Effector memory CD8-positive, alpha-beta T cell (primary cell): ENCODE data around the gene THSD4.
"Not testable (repeated sequence)": the region's sequence is repeated elsewhere in the genome, so short reads cannot be mapped to it uniquely, and the experiment has no call there.

Experiments used
- ATAC-seq: fragments of 150-1000 bp; cut with Tn5 transposase; replicated peaks from 2 replicates; pipeline ENCODE4 v1.10.0; 2021; ENCODE audit warnings: mild to moderate bottlenecking, moderate library complexity
- DNase-seq, 3 experiments: peaks; one replicate each; pipeline ENCODE4 v3.0.0; 2021
- H3K27ac Mint-ChIP-seq, 2 donors: one replicate each; pipeline ENCODE4 v1.8.0; 2022; ENCODE audit warnings: mild to moderate bottlenecking in 2 of 2, mixed read lengths in 2 of 2, moderate library complexity in 2 of 2
- H3K27me3 Mint-ChIP-seq, 2 donors: one replicate each; pipeline ENCODE4 v1.8.0; 2022; ENCODE audit warnings: mixed read lengths in 2 of 2
- H3K36me3 Mint-ChIP-seq: one replicate; pipeline ENCODE4 v1.8.0; 2022; ENCODE audit warnings: mild to moderate bottlenecking, moderate library complexity, mixed read lengths; ENCODE audit not compliant: insufficient read depth
- H3K4me1 Mint-ChIP-seq, 2 donors: one replicate each; pipeline ENCODE4 v1.8.0; 2022; ENCODE audit warnings: low read depth in 2 of 2, mixed read lengths in 2 of 2
- H3K4me3 Mint-ChIP-seq, 2 donors: one replicate each; pipeline ENCODE4 v1.8.0; 2022; ENCODE audit warnings: mild to moderate bottlenecking in 2 of 2, mixed read lengths in 2 of 2, moderate library complexity in 2 of 2
- H3K9me3 Mint-ChIP-seq, 2 donors: one replicate each; pipeline ENCODE4 v1.8.0; 2022; ENCODE audit warnings: mixed read lengths in 2 of 2

THSD4 gene

DNA sequence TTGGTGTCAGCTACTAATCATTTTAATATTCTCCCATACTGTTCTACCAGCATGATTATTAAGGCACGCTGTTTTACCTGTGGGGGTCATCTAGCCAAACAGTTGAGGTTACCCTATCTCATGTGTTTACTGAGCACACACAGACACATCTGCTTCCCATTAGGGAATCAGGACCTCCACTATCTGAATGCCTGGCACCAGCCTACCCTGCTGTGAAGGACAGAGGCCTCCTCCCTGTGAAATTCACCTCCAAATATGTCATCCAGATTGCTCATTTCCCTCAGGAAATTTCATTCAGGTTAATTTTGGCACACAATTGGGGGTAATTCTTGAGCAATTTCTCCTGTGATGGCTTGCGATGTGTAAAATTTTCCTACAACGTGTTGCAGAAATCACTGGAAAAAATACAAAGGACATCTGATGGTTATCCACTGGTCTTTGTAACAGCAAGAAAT lies 539.5 kb downstream of the THSD4 start:
- H3K9me3 Mint-ChIP-seq, result no peaks in the 10 kb centered on the region
- no peak for ATAC-seq
- no peaks in the 10 kb centered on the region for H3K36me3 Mint-ChIP-seq
- H3K4me1 Mint-ChIP-seq, result no peaks in the 10 kb centered on the region
- no peak for DNase-seq
- H3K27me3 Mint-ChIP-seq, result peaks cover 0 to 19% of the 10 kb centered on the region in 2 donors
- no peak overlapping the region for H3K27ac Mint-ChIP-seq
- no peak overlapping the region for H3K4me3 Mint-ChIP-seq

DNA sequence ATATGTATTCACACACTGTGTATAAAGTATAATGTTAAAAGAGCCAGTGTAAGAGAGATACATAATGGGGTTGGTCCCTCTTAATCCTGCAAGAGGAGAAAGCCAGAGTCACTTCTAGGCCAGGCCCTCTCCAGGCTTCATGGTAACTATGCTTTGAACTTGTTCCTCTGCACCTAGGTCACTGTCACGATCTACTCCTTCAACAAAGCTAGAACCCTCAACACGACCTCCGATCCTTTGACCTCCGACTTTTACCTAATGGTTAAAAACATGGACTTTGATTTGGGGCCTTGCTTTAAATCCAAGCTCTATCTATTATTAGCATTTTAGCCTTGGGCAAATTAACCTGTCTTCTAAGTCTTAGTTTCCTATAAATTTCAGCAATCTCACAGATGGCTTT lies 541.2 kb downstream of the THSD4 start:
- peaks cover 4 to 19% of the 10 kb centered on the region in 2 donors for H3K27me3 Mint-ChIP-seq
- DNase-seq, result no peak
- no peaks in the 10 kb centered on the region for H3K36me3 Mint-ChIP-seq
- H3K27ac Mint-ChIP-seq, result no peak overlapping the region
- no peak overlapping the region for H3K4me3 Mint-ChIP-seq
- H3K4me1 Mint-ChIP-seq, result no peaks in the 10 kb centered on the region
- ATAC-seq, result no peak
- H3K9me3 Mint-ChIP-seq, result no peaks in the 10 kb centered on the region

GRCh38 chr15:71657141-71657540 lies 541.9 kb downstream of the THSD4 start:
- Mint-ChIP-seq H3K4me3 (no peak overlapping the region), H3K27me3 (peaks cover 4 to 19% of the 10 kb centered on the region in 2 donors), H3K4me1 (no peaks in the 10 kb centered on the region), H3K27ac (no peak overlapping the region), H3K36me3 (no peaks in the 10 kb centered on the region), H3K9me3 (no peaks in the 10 kb centered on the region)
- DNase-seq (no peak), ATAC-seq (no peak)

GRCh38 chr15:71658036-71658435 lies 542.8 kb downstream of the THSD4 start:
- H3K4me3 Mint-ChIP-seq, result no peak overlapping the region
- H3K27me3 Mint-ChIP-seq, result peaks cover 12 to 19% of the 10 kb centered on the region in 2 donors
- no peaks in the 10 kb centered on the region for H3K36me3 Mint-ChIP-seq
- no peak for ATAC-seq
- no peaks in the 10 kb centered on the region for H3K9me3 Mint-ChIP-seq
- no peaks in the 10 kb centered on the region for H3K4me1 Mint-ChIP-seq
- H3K27ac Mint-ChIP-seq, result no peak overlapping the region
- no peak for DNase-seq

DNA sequence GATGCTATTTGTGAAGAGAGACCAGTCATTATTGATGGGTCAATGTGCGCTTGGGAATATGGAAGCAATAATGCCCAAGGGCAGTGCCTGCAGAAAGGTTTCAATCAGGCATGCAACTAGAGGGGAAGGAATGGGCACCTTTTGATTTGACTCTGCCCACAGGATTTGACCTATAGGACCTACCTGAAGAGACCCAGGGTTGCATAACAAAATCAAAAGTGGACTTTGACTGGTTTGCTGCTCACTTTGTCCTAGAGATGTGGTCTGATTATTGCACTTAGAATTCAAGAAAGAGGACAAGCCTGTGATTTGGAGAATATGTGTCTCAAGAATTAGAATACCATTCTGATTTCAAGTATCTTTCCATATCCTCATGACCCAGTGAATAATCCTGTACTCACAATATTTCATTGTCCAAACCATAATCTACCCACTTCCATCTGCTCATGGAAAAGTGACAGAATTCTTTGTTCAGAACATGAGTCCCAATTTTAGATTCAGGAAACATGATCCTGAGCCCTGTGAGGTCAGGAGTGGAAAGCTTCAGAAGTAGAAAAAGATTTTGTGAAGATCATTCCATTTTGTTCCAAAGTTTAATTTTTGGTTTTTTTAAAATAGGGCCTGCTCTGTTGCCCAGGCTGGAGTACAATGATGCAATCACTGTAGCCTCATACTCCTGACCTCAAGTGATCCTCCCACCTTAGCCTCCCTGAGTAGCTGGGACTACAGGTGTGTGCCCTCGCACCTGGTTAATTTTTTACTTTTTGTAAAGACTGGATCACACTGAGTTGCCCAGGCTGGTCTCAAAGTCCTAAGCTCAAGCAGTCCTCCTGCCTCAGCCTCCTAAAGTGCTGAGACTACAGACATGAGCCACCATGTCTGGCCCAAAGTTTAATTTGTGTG lies 543.8 kb downstream of the THSD4 start:
- ATAC-seq, result no peak
- Mint-ChIP-seq H3K27me3 (peaks cover 12 to 19% of the 10 kb centered on the region in 2 donors), H3K4me3 (no peak overlapping the region), H3K36me3 (no peaks in the 10 kb centered on the region), H3K27ac (no peak overlapping the region), H3K4me1 (no peaks in the 10 kb centered on the region), H3K9me3 (no peaks in the 10 kb centered on the region)
- no peak for DNase-seq

GRCh38 chr15:71659730-71660067 lies 544.4 kb downstream of the THSD4 start:
- Mint-ChIP-seq H3K4me3 (no peak overlapping the region), H3K4me1 (no peaks in the 10 kb centered on the region), H3K36me3 (no peaks in the 10 kb centered on the region), H3K27me3 (peaks cover 16 to 25% of the 10 kb centered on the region in 2 donors), H3K27ac (no peak overlapping the region), H3K9me3 (no peaks in the 10 kb centered on the region)
- DNase-seq, result no peak
- ATAC-seq, result no peak

- DNase-seq, result no peak
- H3K36me3 Mint-ChIP-seq, result no peaks in the 10 kb centered on the region
Measured at GRCh38 chr15:71660501-71660900, 545.2 kb downstream of the THSD4 start.

DNA sequence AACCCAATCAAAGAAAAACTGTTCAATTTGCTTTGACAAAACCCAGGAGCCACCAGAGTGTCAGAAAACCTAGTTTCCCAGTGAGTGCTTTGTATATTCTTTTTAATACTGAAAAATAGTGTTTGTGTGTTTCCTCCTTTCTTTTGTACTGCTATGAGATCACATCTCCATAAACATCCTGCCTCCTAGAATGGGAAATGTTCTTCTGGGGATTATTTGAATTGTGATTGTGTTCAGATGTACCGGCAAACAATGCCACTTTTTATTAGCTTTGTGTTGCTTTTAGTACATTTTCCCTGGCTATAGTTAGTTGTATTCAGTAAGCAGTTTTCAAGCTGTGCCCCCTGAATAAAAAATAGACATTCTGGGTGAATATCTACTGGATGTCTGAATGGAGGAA lies 547.0 kb downstream of the THSD4 start:
- ATAC-seq, result no peak
- Mint-ChIP-seq H3K9me3 (no peaks in the 10 kb centered on the region), H3K36me3 (no peaks in the 10 kb centered on the region), H3K4me1 (no peaks in the 10 kb centered on the region), H3K27me3 (peaks cover 25 to 28% of the 10 kb centered on the region in 2 donors), H3K4me3 (no peak overlapping the region), H3K27ac (no peak overlapping the region)
- no peak for DNase-seq

More at GRCh38 chr15:71660501-71660900, 545.2 kb downstream of the THSD4 start:
- no peak overlapping the region for H3K27ac Mint-ChIP-seq
- no peaks in the 10 kb centered on the region for H3K9me3 Mint-ChIP-seq
- H3K4me1 Mint-ChIP-seq, result no peaks in the 10 kb centered on the region
- ATAC-seq, result no peak
- H3K4me3 Mint-ChIP-seq, result no peak overlapping the region
- peaks cover 24 to 33% of the 10 kb centered on the region in 2 donors for H3K27me3 Mint-ChIP-seq

GRCh38 chr15:71664622-71665021 lies 549.4 kb downstream of the THSD4 start:
- Mint-ChIP-seq H3K27ac (no peak overlapping the region), H3K4me3 (no peak overlapping the region), H3K4me1 (no peaks in the 10 kb centered on the region), H3K36me3 (no peaks in the 10 kb centered on the region), H3K9me3 (no peaks in the 10 kb centered on the region), H3K27me3 (peaks cover 18 to 25% of the 10 kb centered on the region in 2 donors)
- no peak for DNase-seq
- no peak for ATAC-seq

GRCh38 chr15:71666763-71667620 lies 551.7 kb downstream of the THSD4 start:
- no peak overlapping the region for H3K4me3 Mint-ChIP-seq
- no peak for DNase-seq
- no peak overlapping the region for H3K27ac Mint-ChIP-seq
- peaks cover 0 to 2% of the 10 kb centered on the region in 2 donors for H3K9me3 Mint-ChIP-seq
- peaks cover 30 to 35% of the 10 kb centered on the region in 2 donors for H3K27me3 Mint-ChIP-seq
- ATAC-seq, result no peak
- no peaks in the 10 kb centered on the region for H3K4me1 Mint-ChIP-seq
- no peaks in the 10 kb centered on the region for H3K36me3 Mint-ChIP-seq

DNA sequence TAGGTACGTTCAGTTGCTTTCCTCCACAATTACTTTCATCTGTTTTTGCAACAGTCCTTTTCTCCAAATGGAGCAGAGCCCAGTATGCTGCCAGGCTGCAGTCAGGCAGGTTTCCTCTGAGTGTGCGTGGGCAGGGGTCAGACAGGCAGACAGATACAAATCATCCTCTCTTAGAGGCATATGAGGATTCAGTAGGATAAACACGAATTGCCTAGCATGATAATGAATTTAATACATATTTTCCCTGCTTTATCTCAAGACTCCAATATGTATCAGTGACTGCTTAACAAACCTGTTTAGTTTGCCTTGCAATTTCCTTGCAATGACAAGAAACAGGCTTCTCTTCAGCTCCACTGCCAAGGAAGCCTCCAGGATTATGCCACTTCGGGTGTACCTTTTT lies 554.4 kb downstream of the THSD4 start:
- peaks cover 38 to 52% of the 10 kb centered on the region in 2 donors for H3K27me3 Mint-ChIP-seq
- no peak overlapping the region for H3K4me3 Mint-ChIP-seq
- no peaks in the 10 kb centered on the region for H3K4me1 Mint-ChIP-seq
- no peak for DNase-seq
- H3K9me3 Mint-ChIP-seq, result peaks cover 0 to 2% of the 10 kb centered on the region in 2 donors
- no peak for ATAC-seq
- no peaks in the 10 kb centered on the region for H3K36me3 Mint-ChIP-seq
- no peak overlapping the region for H3K27ac Mint-ChIP-seq

DNA sequence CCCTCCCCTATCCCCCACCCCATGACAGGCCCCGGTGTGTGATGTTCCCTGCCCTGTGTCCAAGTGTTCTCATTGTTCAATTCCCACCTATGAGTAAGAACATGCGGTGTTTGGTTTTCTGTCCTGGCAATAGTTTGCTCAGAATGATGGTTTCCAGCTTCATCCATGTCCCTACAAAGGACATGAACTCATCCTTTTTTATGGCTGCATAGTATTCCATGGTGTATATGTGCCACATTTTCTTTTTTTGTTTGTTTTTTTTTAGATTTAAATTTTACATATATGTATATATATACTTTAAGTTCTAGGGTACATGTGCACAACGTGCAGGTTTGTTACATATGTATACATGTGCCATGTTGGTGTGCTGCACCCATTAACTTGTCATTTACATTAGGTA lies 555.0 kb downstream of the THSD4 start:
- H3K4me3 Mint-ChIP-seq, H3K4me1 Mint-ChIP-seq, H3K36me3 Mint-ChIP-seq, DNase-seq, H3K27ac Mint-ChIP-seq, ATAC-seq, H3K9me3 Mint-ChIP-seq: not testable (repeated sequence)
- peaks cover 37 to 52% of the 10 kb centered on the region in 2 donors for H3K27me3 Mint-ChIP-seq

- peaks cover 47 to 81% of the 10 kb centered on the region in 2 donors for H3K27me3 Mint-ChIP-seq
- no peak overlapping the region for H3K27ac Mint-ChIP-seq
- peaks cover 0 to 2% of the 10 kb centered on the region in 2 donors for H3K9me3 Mint-ChIP-seq
- ATAC-seq, result no peak
- no peaks in the 10 kb centered on the region for H3K36me3 Mint-ChIP-seq
- no peak for DNase-seq
- H3K4me1 Mint-ChIP-seq, result no peaks in the 10 kb centered on the region
- H3K4me3 Mint-ChIP-seq, result no peak overlapping the region
Measured at GRCh38 chr15:71674354-71674753, 559.1 kb downstream of the THSD4 start.
